ENCODE data around the gene CAMKK2.
"Not testable (repeated sequence)": the region's sequence is repeated elsewhere in the genome, so short reads cannot be mapped to it uniquely, and the experiment has no call there.

Gene CAMKK2

DNA sequence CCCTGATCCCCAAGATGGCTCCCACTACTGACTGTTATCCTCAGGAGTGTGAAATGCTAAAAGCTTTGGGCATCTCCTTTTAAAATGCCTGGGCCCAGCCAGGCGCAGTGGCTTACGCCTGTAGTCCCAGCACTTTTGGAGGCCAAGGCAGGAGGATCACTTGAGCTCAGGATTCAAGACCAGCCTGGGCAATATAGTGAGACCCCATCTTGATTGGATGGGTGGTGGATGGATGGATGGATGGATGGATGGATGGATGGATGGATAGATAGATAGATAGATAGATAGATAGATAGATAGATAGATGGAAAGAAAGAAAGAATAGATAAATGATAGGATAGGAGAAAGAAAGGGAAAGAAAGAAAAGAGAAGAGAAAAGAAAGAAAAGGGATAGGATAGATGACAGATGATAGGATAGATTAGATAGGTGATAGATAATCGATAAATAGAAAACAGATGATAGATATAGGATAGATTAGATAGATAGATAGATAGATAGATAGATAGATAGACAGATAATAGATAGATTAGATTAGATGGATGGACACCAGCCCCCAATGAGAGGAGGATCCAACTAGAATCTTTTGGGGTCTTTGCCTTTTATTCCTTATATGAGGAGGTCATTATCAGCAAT is 77.0 kb downstream of the CAMKK2 start:
- no peak for DNase-seq

DNA sequence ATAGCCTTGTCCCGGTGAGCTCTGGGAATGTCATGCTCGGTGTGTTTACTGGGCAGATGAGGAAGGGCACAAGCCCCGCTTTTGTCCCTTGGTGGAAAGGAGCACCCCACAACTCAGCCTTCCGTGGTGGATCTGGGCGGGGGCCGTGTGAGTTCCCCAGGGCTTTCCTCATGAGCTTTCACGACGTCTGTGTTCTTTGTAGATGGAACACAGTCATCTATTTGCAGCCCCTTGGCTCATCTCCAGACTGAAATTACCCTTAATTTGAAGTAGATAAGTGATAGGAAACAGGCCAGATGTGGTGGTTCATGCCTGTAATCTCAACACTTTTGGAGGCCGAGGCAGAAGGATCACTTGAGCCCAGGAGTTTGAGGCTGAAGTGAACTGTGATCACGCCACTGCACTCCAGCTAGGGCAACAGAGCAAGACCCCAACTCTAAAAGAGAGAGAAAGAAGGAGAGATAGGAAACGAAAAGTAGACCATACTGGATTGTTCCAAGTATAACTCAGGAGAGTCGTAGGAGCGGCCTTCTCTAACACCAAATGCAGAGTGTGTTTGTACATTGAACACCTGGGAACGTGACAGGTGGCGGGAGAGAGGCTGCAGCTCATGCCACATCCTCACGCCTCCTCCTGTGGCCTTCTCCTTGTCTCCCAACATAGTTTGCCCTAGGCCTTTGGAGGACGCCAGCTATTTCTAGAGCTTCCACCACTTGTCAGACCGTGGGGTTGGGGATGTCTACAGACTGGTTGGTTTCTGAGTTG is 77.7 kb downstream of the CAMKK2 start:
- DNase-seq = peak; percentile 35

DNA sequence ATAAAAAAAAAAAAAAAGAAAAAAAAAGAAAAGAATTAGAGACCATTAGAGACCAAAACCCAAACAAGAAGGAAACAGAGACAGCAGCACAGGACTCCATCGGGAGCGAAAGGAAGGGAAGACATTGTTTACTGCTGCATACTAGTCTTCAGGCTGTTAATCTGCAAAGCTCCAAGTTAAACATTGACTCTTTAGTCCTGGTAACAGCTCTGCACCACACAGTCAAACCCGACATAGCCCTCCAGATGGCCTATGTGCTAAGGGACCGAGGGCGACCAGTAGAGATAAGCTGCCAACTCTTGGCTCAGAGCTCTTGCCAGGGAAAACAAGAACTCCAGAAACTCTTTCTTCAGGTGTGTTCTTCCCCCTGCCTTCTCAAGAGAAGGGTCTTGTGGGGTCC is 78.7 kb downstream of the CAMKK2 start:
- no peak for DNase-seq

DNA sequence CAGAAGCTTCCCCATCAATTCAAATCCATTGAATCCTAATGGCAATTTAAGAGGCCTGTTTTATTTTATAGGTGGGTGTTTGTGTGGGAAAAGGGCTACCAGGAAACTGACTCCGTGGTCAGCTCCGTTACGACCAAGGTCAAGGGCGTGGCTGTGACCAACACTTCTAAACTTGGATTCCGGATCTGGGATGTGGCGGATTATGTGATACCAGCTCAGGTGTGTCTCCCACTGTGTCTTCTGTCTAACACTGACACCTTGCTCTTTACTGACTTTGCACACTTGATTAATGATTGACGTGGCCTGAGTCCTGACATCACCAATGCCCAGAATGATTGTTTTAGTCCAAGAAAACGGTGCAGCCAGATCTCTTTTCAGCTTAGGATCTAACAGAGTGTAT is 79.4 kb downstream of the CAMKK2 start:
- DNase-seq = no peak

DNA sequence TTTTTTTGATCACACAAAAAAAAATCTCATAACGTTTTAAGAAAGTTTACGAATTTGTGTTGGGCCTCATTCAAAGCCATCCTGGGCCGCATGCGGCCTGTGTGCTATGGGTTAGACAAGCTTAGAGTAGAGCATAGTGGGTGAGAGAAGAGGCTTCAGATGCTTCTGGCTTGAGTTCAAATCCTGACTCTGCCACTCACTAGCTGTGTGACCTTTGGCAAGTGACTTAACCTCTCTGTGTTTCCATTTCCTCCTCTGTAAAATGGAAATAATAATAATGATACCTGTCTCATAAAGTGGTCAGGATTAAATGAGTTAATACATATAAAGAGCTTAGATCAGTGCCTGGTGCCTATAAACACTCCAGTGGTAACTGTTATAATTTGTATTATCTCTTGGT is 80.4 kb downstream of the CAMKK2 start:
- DNase-seq = no peak

DNA sequence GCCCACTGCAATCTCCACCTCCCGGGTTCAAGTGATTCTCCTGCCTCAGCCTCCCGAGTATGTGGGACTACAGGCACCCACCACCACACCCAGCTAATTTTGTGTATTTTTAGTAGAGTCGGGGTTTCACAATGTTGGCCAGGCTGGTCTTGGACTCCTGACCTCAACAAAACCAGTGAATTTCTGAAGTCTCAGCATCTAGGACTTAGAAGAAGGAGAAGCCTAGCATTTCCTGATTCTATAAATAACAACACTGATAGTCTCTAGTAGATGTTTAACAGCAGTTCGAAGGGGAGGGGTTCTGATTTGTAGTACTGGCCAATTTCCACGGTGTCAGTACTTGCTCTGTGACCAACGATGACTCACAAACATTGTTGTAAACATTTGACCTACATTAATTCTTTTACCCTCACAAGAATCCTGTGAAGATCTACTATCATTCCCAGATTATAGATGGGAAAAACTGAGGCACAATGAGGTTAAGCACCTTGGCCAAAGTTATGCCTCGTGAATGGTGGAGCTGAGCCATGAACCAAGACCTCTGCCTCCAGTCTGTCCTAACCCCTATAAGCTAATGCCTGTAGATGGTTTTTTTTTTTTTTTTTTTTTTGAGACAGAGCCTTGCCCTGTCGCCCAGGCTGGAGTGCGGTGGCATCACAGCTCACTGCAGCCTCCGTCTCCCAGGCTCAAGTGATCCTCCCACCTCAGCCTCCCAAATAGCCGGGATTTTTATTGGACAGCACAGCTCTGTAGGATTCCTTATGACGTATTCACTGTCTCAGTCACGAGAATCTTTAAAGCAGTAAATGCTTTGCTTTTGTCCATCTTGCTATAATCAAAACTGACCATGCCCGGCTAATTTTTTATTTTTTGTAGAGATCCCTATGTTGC is 81.4 kb downstream of the CAMKK2 start:
- DNase-seq = no peak

DNA sequence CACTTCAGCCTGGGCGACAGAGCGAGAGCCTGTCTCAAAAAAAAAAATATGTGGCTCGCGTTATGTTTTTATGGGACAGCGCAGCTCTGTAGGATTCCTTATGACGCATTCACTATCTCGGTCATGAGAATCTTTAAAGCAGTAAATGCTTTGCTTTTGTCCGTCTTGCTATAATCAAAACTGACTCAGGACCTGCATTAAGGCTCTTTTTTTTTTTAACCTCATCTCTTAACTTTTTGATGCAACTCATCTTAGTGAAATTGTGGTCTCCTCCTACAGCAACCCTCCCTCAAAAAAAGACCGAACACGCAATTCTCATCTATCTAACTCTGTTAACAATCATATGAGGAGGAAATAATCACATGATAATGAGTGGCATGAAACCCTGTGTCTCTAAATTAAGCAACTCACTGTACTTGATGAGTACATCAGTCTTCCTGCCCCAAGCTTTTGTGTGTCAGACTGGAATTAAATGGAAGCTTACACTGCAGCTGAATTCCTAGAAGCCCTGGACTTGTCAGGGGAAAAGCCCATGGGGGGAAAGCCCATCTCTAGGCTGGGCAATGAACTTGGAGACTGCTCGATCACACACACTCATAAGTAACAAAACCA is 82.2 kb downstream of the CAMKK2 start:
- no peak for DNase-seq

DNA sequence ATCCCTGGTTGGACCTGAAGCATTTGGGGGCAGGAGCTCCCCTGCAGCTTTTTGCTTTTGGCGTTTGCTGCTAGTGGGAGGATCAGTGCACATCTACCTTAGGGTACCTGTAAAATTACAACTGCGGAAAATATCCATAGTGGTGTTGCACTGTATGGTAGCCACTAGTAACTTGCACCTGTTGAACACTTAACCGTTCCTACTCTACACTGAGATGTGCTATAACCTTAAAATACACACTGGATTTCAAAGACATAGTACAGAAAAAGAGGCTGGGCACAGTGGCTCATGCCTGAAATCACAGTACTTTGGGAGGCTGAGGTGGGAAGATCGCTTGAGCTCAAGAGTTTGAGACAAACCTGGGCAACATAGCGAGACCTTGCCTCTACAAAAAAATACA is 83.6 kb downstream of the CAMKK2 start:
- no peak for DNase-seq

DNA sequence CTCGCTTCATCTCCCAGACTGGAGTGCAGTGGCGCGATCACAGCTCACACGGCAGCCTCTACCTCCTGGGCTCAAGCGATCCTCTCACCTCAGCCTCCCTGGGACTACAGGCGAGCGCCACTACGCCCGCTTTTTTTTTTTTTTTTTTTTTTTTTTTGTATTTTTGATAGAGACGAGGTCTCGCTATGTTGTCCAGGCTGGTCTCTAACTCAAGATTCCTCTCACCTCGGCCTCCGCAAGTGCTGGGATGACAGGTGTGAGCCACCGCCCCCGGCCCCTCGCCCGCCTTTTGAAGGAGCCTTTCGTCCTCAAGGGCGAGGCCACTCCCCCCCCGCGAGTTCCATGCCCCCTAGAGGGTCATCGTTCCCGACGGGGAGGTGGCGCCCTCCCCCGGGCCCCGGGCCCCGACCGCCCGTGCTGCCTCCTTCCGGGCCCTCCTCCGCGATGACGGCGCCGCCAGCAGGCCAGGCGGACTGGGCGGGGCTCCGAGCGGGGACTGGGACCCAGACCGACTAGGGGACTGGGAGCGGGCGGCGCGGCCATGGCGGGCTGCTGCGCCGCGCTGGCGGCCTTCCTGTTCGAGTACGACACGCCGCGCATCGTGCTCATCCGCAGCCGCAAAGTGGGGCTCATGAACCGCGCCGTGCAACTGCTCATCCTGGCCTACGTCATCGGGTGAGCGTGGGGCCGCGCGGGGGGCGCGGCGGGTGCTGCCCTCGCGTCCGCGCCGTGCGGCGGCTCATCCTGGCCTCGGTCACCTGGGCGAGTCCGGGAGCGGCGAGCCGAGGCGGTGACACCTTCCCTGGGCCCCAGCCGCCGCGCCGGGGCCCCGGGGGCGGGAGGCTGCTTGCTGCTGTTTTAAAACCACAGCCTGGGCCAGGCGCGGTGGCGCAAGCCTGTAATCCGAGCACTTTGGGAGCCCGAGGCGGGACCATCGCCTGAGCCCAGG is 86.6 kb downstream of the CAMKK2 start, which contains the start of gene P2RX4:
TSS of gene P2RX4 (plus strand) at position 506 of the 949 bp plus-strand sequence. CDS start at position 542, 36 bp downstream.
- peak; percentile 85 for DNase-seq

DNA sequence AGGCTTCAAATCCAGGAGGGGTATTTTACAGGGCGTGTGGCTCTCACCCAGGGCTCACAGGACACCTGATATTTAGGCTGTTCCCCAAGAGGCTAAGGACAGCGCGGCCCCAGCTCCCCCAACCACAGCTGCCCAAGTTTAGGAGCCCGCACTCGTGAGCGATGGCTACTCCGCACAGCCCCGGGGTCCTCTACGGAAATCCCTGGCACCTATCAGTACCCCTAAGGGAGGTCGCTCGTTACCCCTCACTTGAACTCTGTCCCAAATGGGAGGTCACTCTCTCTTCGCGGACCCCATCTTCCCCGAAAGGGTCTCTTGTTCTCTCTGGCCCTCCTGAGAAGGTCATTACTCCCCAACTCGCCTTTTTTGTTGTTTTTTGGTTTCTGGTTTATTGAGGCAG is 87.3 kb downstream of the CAMKK2 start:
- DNase-seq = no peak

DNA sequence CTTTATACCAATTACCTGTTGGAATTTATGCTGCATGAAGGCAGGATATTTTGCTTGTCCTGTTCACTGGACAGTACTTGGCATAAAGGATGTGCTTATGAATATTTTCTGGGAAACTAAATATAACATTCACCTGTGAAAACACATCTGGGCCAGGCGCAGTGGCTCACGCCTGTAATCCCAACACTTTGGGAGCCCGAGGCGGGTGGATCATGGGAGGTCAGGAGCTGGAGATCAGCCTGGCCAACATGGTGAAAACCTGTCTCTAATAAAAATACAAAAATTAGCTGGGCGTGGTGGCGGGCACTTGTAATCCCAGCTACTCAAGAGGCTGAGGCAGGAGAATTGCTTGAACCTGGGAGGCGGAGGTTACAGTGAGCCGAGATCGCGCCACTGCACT is 87.9 kb downstream of the CAMKK2 start:
- not testable (repeated sequence) for DNase-seq

DNA sequence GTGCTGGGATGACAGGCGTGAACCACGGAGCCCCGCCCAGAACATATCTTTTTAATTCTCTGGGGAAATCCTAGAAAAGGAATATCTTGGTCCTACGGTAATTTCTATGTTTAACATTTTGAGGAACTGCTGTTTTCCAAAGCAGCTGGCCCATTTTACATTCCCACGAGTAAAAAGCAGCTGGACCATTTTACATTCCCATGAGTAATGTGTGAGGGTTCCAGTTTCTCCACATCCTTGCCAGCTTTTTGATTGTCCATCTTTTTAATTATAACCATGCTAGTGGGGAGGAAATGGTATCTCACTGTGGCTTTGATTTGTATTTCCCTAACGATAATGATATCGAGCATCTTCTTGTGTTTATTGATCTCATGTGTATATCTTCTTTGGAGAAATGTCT is 91.0 kb downstream of the CAMKK2 start:
- DNase-seq = no peak

DNA sequence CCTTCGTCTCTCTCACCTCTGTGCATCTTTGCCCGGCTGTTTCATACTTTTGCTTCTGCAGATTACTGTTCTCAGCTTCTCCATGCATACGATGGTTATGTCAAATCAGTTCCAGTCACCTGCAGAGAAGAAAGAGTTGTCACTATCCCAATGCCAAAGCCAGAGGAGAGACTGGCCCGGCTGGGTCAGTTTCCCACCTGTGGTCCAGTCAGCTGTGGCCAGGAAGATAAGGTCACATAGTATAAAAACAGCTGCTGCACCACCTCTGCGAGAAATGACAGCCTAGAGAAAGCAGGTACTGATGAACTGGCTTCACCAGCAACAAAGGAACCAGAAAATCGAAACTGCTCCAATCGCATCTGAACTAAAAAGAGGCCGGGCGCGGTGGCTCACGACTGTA is 93.0 kb downstream of the CAMKK2 start:
- DNase-seq = peak; percentile 69

DNA sequence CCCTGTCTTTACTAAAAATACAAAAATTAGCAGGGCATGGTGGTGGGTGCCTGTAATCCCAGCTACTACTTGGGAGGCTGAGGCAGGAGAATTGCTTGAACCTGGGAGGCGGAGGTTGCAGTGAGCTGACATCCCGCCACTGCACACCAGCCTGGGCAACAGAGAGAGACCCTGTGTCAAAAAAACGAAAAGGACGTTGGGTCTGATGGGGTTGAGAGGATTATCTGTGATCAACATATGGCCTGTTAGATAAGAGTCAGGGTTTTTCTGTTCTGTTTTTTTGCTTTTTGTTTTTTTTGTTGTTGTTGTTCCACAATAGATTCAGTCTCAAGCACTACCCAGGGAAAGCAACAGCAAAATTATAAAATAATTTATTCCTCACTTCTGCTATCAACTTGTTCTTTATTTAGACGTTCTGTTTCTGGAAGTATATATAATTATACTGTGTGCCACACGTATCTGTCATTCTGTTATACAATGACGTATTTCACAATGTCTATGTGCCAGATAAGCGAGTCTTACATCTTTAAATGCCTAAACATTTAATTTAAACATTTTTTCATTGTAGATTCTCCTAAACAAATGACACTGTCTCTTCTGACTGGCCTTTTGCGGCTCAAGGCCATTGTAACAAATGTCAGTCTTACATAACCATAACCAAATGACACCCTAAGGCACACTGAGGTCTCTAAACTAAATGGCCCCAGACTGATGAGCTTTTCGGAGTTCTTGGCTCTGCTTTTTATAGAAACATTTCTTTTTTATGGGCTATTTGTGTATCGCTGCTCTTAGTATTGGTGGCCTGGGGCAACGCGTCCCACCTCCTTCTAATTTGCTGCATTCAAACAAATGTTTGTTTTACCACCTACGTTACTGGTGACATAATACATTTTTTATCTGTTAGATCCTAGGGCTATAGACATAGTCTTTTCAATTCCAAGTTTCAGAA is 93.8 kb downstream of the CAMKK2 start:
- DNase-seq = peak; percentile 81

DNA sequence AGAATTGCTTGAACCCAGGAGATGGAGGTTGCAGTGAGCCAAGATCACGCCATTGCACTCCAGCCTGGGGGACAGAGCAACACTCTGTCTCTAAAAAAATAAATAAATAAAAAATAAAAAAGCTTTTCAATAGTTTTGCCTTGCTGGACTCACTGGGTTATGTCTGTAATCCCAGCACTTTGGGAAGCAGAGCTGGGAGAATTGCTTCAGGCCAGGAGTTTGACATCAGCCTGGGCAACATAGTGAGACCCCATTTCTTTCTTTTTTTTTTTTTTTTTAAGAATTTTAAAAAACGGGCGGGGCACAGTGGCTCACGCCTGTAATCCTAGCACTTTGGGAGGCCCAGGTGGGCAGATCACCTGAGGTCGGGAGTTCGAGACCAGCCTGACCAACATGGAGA is 95.4 kb downstream of the CAMKK2 start:
- DNase-seq = not testable (repeated sequence)

DNA sequence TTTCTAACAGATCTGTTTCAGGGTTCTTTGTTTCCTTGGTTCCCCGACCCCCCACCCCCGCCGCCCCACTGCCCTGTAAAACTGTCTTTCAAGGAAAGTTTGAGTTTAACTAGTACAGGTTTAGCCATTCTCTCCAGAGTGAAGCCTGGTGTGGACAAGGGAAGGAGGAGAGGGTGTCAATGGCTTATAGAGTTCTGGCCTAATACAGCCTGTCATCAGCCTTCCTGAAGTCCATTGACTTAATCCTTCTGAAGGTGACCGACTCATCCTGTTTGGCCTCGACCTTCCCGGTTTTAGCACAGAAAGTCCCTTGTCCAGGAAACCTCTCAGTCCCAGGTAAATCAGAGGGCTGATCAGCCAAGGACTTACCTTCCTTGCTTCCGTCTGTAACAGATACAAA is 97.6 kb downstream of the CAMKK2 start:
- DNase-seq = no peak

DNA sequence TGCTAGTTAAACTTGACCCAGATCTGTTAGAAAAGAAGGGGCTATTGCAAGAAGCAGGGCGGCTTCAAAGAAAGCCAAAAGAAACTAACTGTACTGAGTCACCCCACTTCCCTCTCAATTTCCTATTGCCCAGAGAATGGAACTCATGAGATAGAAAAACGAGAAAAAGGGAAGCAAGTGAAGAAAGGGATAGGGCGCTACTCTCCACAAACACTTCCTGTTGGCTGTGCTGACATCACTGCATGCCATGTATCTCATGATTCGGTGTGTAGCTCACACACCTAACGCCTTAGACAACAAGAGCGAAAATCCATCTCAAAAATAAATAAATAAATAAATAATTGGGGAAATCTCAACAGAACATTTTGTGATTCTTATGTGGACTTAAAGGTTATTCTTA is 99.6 kb downstream of the CAMKK2 start:
- no peak for DNase-seq

DNA sequence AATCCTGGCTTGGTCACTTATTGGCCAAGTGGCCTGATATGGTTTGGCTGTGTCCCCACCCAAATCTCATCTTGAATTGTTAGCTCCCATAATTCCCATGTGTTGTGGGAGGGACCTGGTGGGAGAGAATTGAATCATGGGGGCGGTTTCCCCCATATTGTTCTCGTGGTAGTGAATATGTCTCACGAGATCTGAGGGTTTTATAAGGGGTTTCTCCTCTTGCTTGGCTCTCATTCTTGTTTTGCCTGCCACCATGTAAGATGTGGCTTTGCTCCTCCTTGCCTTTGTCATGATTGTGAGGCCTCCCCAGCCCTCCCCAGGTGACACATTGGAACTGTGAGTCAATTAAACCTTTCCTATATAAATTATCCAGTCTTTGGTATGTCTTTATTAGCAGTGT is 105.4 kb downstream of the CAMKK2 start:
- DNase-seq = no peak

DNA sequence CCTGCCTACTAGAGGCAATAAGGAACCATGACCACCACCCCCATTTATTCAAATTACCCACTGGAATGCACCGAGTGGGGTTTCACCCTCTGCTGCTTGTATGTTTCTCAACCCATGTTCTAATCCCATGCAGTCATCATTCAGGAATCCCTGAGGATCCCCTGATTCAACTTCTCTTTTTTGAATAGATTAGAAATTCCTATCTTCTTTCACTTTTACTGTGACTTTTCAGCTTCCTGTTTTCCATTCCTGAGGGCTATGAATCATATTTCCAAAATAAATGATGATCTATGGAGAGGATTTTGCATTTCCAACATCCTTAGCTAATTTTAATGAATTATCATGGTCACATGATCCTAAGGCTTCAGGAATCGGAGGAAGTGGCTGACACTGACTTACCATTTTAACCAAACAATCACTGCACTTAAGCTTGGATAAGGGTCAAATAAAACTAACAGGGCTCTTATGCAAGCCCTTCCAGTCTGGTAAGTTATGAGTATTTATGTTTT is 105.9 kb downstream of the CAMKK2 start:
- DNase-seq = no peak

DNA sequence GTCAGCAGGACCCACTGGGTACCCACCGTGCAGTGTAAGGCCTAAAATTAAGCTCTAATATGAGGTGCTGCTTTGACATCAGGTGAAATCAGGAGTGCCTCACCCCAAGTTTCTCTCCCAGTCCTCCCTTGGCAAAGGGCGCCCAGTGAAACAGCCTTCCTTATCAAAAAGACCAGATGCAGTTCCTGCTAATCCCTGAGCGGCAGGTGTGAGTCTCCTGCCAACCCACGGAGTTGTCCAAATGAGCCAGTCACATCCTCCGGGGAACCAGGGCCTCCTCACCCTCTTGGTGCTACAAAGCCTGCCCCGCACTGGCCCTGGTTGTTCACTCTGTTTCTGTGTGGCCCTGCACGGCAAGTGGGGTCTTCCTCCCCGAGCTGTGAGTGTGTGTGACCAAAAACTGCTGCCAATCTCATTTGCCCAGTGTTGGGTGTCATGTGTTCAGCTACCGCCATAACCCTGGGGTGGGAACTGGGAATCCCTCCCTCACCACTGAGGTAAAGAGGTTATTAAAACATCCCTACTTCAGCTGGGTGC is 106.8 kb downstream of the CAMKK2 start:
- DNase-seq = no peak

All from NCI-H146 (cell line).